H1 (cell line): ENCODE measurements around the gene COG7. TPM values are rescaled to one million over a fixed set of nuclear protein-coding genes. Genes with fewer than 3 reads are reported as not detected.

Experiments
- CTCF ChIA-PET: fragments of 300-600 bp; sonication (Branson Sonifier 250); formaldehyde crosslinking; loops from one replicate; lab custom pipeline; 2021; ENCODE audit not compliant: partially characterized antibody; lab: Charles Lee
- POLR2A ChIA-PET: fragments of 300-600 bp; sonication (Branson Sonifier 250); formaldehyde crosslinking; loops from one replicate; lab custom pipeline; 2021; ENCODE audit warnings: inconsistent platforms; ENCODE audit not compliant: partially characterized antibody; lab: Charles Lee
- DNase-seq, 2 experiments: peaks; one replicate each; pipeline versions ENCODE4 v3.0.0 to v3.0.0-alpha.2; 2010 to 2022; ENCODE audit warnings: low spot score in 2 of 2, low read depth in 1 of 2, mixed read lengths in 1 of 2
- FAIRE-seq: peaks from 2 replicates; lab custom pipeline; 2011; peaks lifted over from hg19 to GRCh38; lab: Jason Lieb, UNC
- H2AFZ ChIP-seq: 2 replicates; pipeline ENCODE4 v1.8.1; 2012; ENCODE audit warnings: low read length, inconsistent platforms
- H2AK5ac ChIP-seq: 2 replicates; pipeline ENCODE4 v1.6.1; 2013; ENCODE audit warnings: low read depth, low read length
- H2BK120ac ChIP-seq: replicated peaks from 2 replicates; pipeline ENCODE3; 2013; ENCODE audit warnings: low read depth, low read length, inconsistent platforms
- H2BK12ac ChIP-seq: 2 replicates; pipeline ENCODE4 v1.6.1; 2013; ENCODE audit warnings: low read depth, low read length
- H2BK15ac ChIP-seq: 2 replicates; pipeline ENCODE4 v1.6.1; 2013; ENCODE audit warnings: low read length
- H2BK20ac ChIP-seq: 2 replicates; pipeline ENCODE4 v1.6.1; 2013; ENCODE audit warnings: low read length
- H2BK5ac ChIP-seq: 2 replicates; pipeline ENCODE4 v1.6.1; 2013; ENCODE audit warnings: low read depth, low read length
- H3K14ac ChIP-seq: 2 replicates; pipeline ENCODE4 v1.6.1; 2013; ENCODE audit warnings: inconsistent platforms; ENCODE audit not compliant: insufficient read length
- H3K18ac ChIP-seq: 2 replicates; pipeline ENCODE4 v1.6.1; 2013; ENCODE audit warnings: low read length; ENCODE audit errors: extremely low read depth
- H3K23ac ChIP-seq: 2 replicates; pipeline ENCODE4 v1.6.1; 2013; ENCODE audit warnings: inconsistent platforms; ENCODE audit not compliant: insufficient read length
- H3K23me2 ChIP-seq: 2 replicates; pipeline ENCODE4 v1.6.1; 2013; ENCODE audit warnings: low read depth, low read length
- H3K27ac ChIP-seq: 2 replicates; pipeline ENCODE4 v1.6.1; 2011; ENCODE audit warnings: low read depth, low read length, inconsistent platforms
- H3K27me3 ChIP-seq, 4 experiments: replicated peaks in 1 of 4; 1 replicate in 1 of 4; 2 replicates in 3 of 4; pipeline versions ENCODE4 v1.6.1 to v1.8.1; 2011 to 2013; ENCODE audit warnings: low read length in 3 of 4, mild to moderate bottlenecking in 3 of 4, inconsistent platforms in 2 of 4, mixed read lengths in 2 of 4, moderate library complexity in 1 of 4; ENCODE audit not compliant: control insufficient read depth in 3 of 4, insufficient read depth in 3 of 4; ENCODE audit errors: extremely low read depth in 1 of 4
- H3K36me3 ChIP-seq, 4 experiments: 2 replicates each; pipeline versions ENCODE4 v1.6.1 to v1.8.1; 2011 to 2013; ENCODE audit warnings: mild to moderate bottlenecking in 4 of 4, low read length in 3 of 4, moderate library complexity in 2 of 4, control low read depth in 1 of 4, inconsistent platforms in 1 of 4; ENCODE audit not compliant: insufficient read depth in 4 of 4, control insufficient read depth in 2 of 4
- H3K4ac ChIP-seq: replicated peaks from 2 replicates; pipeline ENCODE3; 2013; ENCODE audit warnings: low read length, low read depth, mixed read lengths, inconsistent platforms; ENCODE audit not compliant: insufficient read length
- H3K4me1 ChIP-seq, 4 experiments: replicated peaks in 1 of 4; 1 replicate in 1 of 4; 2 replicates in 3 of 4; pipeline versions ENCODE4 v1.6.1 to v1.8.1; 2011 to 2013; ENCODE audit warnings: low read length in 3 of 4, inconsistent platforms in 2 of 4, mixed read lengths in 1 of 4; ENCODE audit not compliant: insufficient read depth in 4 of 4, control insufficient read depth in 3 of 4
- H3K4me2 ChIP-seq, 2 experiments: 2 replicates each; pipeline versions ENCODE4 v1.6.1 to v1.8.1; 2011 to 2013; ENCODE audit warnings: low read depth in 2 of 2, low read length in 2 of 2, control low read depth in 1 of 2, inconsistent platforms in 1 of 2, mild to moderate bottlenecking in 1 of 2; ENCODE audit not compliant: insufficient read depth in 1 of 2
- H3K4me3 ChIP-seq, 4 experiments: fragments of 200-600, 300-600 bp in 1 of 4; sonication (generic), shearing (Covaris generic), sonication (Bioruptor Twin) in 1 of 4; 2 replicates each; pipeline versions ENCODE4 v1.5.1 to v1.8.1; 2011 to 2016; ENCODE audit warnings: low read length in 4 of 4, low read depth in 3 of 4, control low read depth in 2 of 4, inconsistent platforms in 2 of 4, mild to moderate bottlenecking in 2 of 4, mixed read lengths in 1 of 4, moderate library complexity in 1 of 4; ENCODE audit not compliant: insufficient read depth in 2 of 4; ENCODE audit errors: extremely low read depth in 1 of 4
- H3K56ac ChIP-seq: replicated peaks from 2 replicates; pipeline ENCODE3; 2013; ENCODE audit warnings: low read depth, mild to moderate bottlenecking, mixed read lengths, low read length, inconsistent platforms; ENCODE audit not compliant: insufficient read length
- H3K79me1 ChIP-seq: 2 replicates; pipeline ENCODE4 v1.6.1; 2013; ENCODE audit warnings: low read depth, low read length, control low read depth
- H3K79me2 ChIP-seq, 2 experiments: 2 replicates each; pipeline versions ENCODE4 v1.6.1 to v1.8.1; 2012 to 2013; ENCODE audit warnings: low read length in 2 of 2, mild to moderate bottlenecking in 2 of 2, inconsistent platforms in 1 of 2; ENCODE audit not compliant: insufficient read depth in 2 of 2, control insufficient read depth in 1 of 2
- H3K9ac ChIP-seq, 4 experiments: replicated peaks in 1 of 4; 1 replicate in 1 of 4; 2 replicates in 3 of 4; pipeline versions ENCODE4 v1.6.1 to v1.8.1; 2011 to 2013; ENCODE audit warnings: low read depth in 3 of 4, low read length in 3 of 4, control low read depth in 2 of 4, mild to moderate bottlenecking in 2 of 4, moderate library complexity in 2 of 4, inconsistent platforms in 1 of 4; ENCODE audit errors: extremely low read depth in 1 of 4
- H3K9me3 ChIP-seq, 2 experiments: 2 replicates each; pipeline versions ENCODE4 v1.6.1 to v1.8.1; 2012 to 2013; ENCODE audit warnings: mild to moderate bottlenecking in 2 of 2, moderate library complexity in 2 of 2, control low read depth in 1 of 2, inconsistent platforms in 1 of 2, low read depth in 1 of 2, low read length in 1 of 2, mixed read lengths in 1 of 2; ENCODE audit not compliant: insufficient read depth in 2 of 2
- H4K20me1 ChIP-seq, 2 experiments: replicated peaks in 1 of 2; 2 replicates each; pipeline versions ENCODE3 to v1.8.1; 2011 to 2013; ENCODE audit warnings: inconsistent platforms in 2 of 2, low read length in 2 of 2, mild to moderate bottlenecking in 1 of 2; ENCODE audit not compliant: insufficient read depth in 2 of 2, control insufficient read depth in 1 of 2
- H4K5ac ChIP-seq: 2 replicates; pipeline ENCODE4 v1.6.1; 2013; ENCODE audit warnings: low read length, low read depth, mixed read lengths, inconsistent platforms; ENCODE audit not compliant: insufficient read length
- H4K8ac ChIP-seq: 2 replicates; pipeline ENCODE4 v1.8.0; 2013; ENCODE audit warnings: mild to moderate bottlenecking, moderate library complexity, low read length, inconsistent platforms; ENCODE audit not compliant: insufficient read depth; ENCODE audit errors: extremely low read depth
- H4K91ac ChIP-seq: replicated peaks from 2 replicates; pipeline ENCODE3; 2013; ENCODE audit warnings: low read length, mixed read lengths, inconsistent platforms; ENCODE audit not compliant: insufficient read length
- CEBPB ChIP-seq: IDR thresholded peaks from 2 replicates; pipeline ENCODE4 v1.6.1; 2012; ENCODE audit warnings: low read depth, low read length
- CHD2 ChIP-seq: IDR thresholded peaks from 2 replicates; pipeline ENCODE4 v1.6.1; 2012; ENCODE audit warnings: low read length, improper control_type of control experiment
- CREB1 ChIP-seq: IDR thresholded peaks from 2 replicates; pipeline ENCODE4 v1.6.1; 2012; ENCODE audit warnings: inconsistent platforms
- EP300 ChIP-seq, 2 experiments: IDR thresholded peaks; 1 replicate in 1 of 2; 2 replicates in 1 of 2; pipeline ENCODE4 v1.6.1; 2011 to 2012; ENCODE audit warnings: low read depth in 2 of 2, low read length in 2 of 2, mild to moderate bottlenecking in 2 of 2, borderline replicate concordance in 1 of 2, inconsistent platforms in 1 of 2, moderate library complexity in 1 of 2
- JUND ChIP-seq: IDR thresholded peaks from 2 replicates; pipeline ENCODE4 v1.6.1; 2011; ENCODE audit warnings: mild to moderate bottlenecking, improper control_type of control experiment, low read length
- KDM1A ChIP-seq: fragments of 200-600, 300-600 bp; sonication (generic); IDR thresholded peaks from 2 replicates; pipeline ENCODE4 v1.7.1; 2016; ENCODE audit warnings: mild to moderate bottlenecking, low read length, borderline replicate concordance
- NANOG ChIP-seq: IDR thresholded peaks from 2 replicates; pipeline ENCODE4 v1.6.1; 2011; ENCODE audit warnings: low read length, low read depth, mild to moderate bottlenecking, inconsistent platforms; ENCODE audit not compliant: insufficient read depth, poor library complexity, severe bottlenecking
- RBBP5 ChIP-seq: IDR thresholded peaks from 2 replicates; pipeline ENCODE4 v1.7.1; 2012; ENCODE audit warnings: low read depth, mild to moderate bottlenecking, inconsistent platforms, low read length, moderate library complexity, borderline replicate concordance
- RFX5 ChIP-seq: IDR thresholded peaks from 2 replicates; pipeline ENCODE4 v1.6.1; 2011; ENCODE audit warnings: low read depth, low read length, improper control_type of control experiment, borderline replicate concordance
- SAP30 ChIP-seq: fragments of 300-600 bp; sonication (generic); IDR thresholded peaks from 2 replicates; pipeline ENCODE4 v1.7.1; 2012; ENCODE audit warnings: low read length, moderate library complexity, mild to moderate bottlenecking, inconsistent platforms; ENCODE audit not compliant: insufficient read depth, insufficient replicate concordance
- SIRT6 ChIP-seq: IDR thresholded peaks from one replicate; pipeline ENCODE4 v1.7.1; 2012; ENCODE audit warnings: low read length, inconsistent platforms
- SP2 ChIP-seq: IDR thresholded peaks from 2 replicates; pipeline ENCODE4 v1.6.1; 2012; ENCODE audit warnings: mild to moderate bottlenecking, low read length, inconsistent platforms
- SP4 ChIP-seq: IDR thresholded peaks from 2 replicates; pipeline ENCODE4 v1.6.1; 2012; ENCODE audit warnings: low read length, inconsistent platforms
- TAF1 ChIP-seq: IDR thresholded peaks from 2 replicates; pipeline ENCODE4 v1.6.1; 2011; ENCODE audit warnings: mild to moderate bottlenecking, low read depth, low read length
- WGBS, 2 experiments: shearing (Covaris generic) in 1 of 2; methylation state at CpG; one replicate each; pipeline versions ENCODE4 v1.1.6 to v1.1.7; 2013 to 2015; ENCODE audit warnings: low lambda C conversion rate in 2 of 2, mixed read lengths in 2 of 2, inconsistent platforms in 1 of 2, low coverage in 1 of 2, missing lambda C conversion rate in 1 of 2; ENCODE audit not compliant: insufficient replicate concordance in 2 of 2, insufficient coverage in 1 of 2, insufficient read length in 1 of 2; ENCODE audit errors: extremely low coverage in 1 of 2, missing lambda C conversion rate in 1 of 2; 5-methylcytosine and 5-hydroxymethylcytosine counted together
- polyA plus RNA-seq, 7 experiments: library from polyadenylated mRNA; depleted of rRNA in 3 of 7; stranded (reverse) in 5 of 7; unstranded in 2 of 7; fragments of >200 nt in 5 of 7; fragments of 200-250 nt in 2 of 7; gene quantifications; 1 replicate in 5 of 7; 2 replicates in 1 of 7; 4 replicates in 1 of 7; pipeline versions ENCODE4 v1.2.1 to v1.2.3, GENCODE V29; 2011 to 2013; ENCODE audit warnings: missing spikeins in 2 of 7, mixed read lengths in 2 of 7
- total RNA-seq: library from RNA; stranded (reverse); fragmentation: NEBNext Ultra II Directional; extraction: Animal tissue kit (Norgen Biotek cat#: 25700); gene quantifications from 2 replicates; pipeline ENCODE4 v1.2.1, GENCODE V29; 2021

COG7 gene
- total and polyA plus RNA-seq, 2 of the 8 experiments (the other 6 are each of a cell fraction or from before 2014, with no cell fraction given) = 17.2 to 40.4 TPM

- Histone ChIP-seq H3K79me1 (no peaks in the 10 kb centered on the region), H3K23ac (no peak overlapping the region), H3K4me1 (no peaks in the 10 kb centered on the region), H3K56ac (no peak overlapping the region), H3K9ac (no peak overlapping the region), H3K18ac (no peak overlapping the region), H2AFZ (no peak overlapping the region), H3K36me3 (peaks cover 26 to 57% (median 42%) of the 10 kb centered on the region in 4 experiments), H4K8ac (no peak overlapping the region), H4K5ac (no peak overlapping the region), H4K91ac (no peak overlapping the region), H3K4me3 (no peak overlapping the region), H3K4me2 (no peak overlapping the region), H2AK5ac (no peak overlapping the region), H3K27ac (no peak overlapping the region), H2BK15ac (no peak overlapping the region), H3K4ac (no peak overlapping the region), H2BK20ac (no peak overlapping the region), H2BK5ac (no peak overlapping the region), H2BK120ac (no peak overlapping the region), H4K20me1 (peaks cover 6 to 8% of the 10 kb centered on the region in 2 experiments), H2BK12ac (no peak overlapping the region), H3K9me3 (no peaks in the 10 kb centered on the region), H3K14ac (no peak overlapping the region), H3K79me2 (no peaks in the 10 kb centered on the region), H3K23me2 (no peaks in the 10 kb centered on the region), H3K27me3 (no peaks in the 10 kb centered on the region)
- DNase-seq (no peak), FAIRE-seq (no peak)
- CTCF ChIA-PET = interaction anchor here (1.4 kb wide), 1 partner anchor 30 kb away, joined by 4 read pairs; no protein-coding TSS in a partner anchor
- POLR2A ChIA-PET = interaction anchor here (0.9 to 1.7 kb wide), 4 partner anchors 10 to 135 kb away, joined by 3 to 5 read pairs (median 4); no protein-coding TSS in a partner anchor
- 77% methylated on average over 4 of the region's 4 CpGs; no CpG with 5 or more reads in 1 of the 2 experiments for WGBS, 2 experiments
- no peak for TF ChIP-seq CEBPB
- no peak for TF ChIP-seq RBBP5
- no peak for TF ChIP-seq CREB1
- no peak for TF ChIP-seq NANOG
- no peak for TF ChIP-seq CHD2
- no peak for TF ChIP-seq SP4
- no peak for TF ChIP-seq KDM1A
- TF ChIP-seq SAP30 = no peak
- TF ChIP-seq RFX5 = no peak
- no peak for TF ChIP-seq SIRT6
- TF ChIP-seq SP2 = no peak
- no peak for TF ChIP-seq JUND
- TF ChIP-seq EP300 (IDR thresholded peaks at IDR 0.05; ENCODE audit: borderline replicate concordance in 1 of 2, low read depth in 2 of 2, low read length in 2 of 2) = no peak
- TF ChIP-seq TAF1 = no peak
Observed at GRCh38 chr16:23466162-23466885, 13.3 kb upstream of the COG7 start.
